IPS-18a (cell line): ENCODE data around the gene DIAPH2.
A peak's percentile ranks its signal among the peaks of the same experiment; 100 is the strongest.
"Not testable (repeated sequence)": the region's sequence is repeated elsewhere in the genome, so short reads cannot be mapped to it uniquely, and the experiment has no call there.

Experiments
- H3K27ac ChIP-seq: one replicate; pipeline ENCODE4 v1.5.1; 2013; ENCODE audit warnings: low read length
- H3K27me3 ChIP-seq: one replicate; pipeline ENCODE4 v1.6.1; 2013; ENCODE audit warnings: mild to moderate bottlenecking, low read length; ENCODE audit not compliant: control insufficient read depth, insufficient read depth
- H3K36me3 ChIP-seq: one replicate; pipeline ENCODE4 v1.6.1; 2013; ENCODE audit warnings: low read depth, low read length; ENCODE audit not compliant: control insufficient read depth
- H3K4me1 ChIP-seq: one replicate; pipeline ENCODE4 v1.6.1; 2013; ENCODE audit warnings: low read depth, low read length; ENCODE audit not compliant: control insufficient read depth
- H3K4me3 ChIP-seq: one replicate; pipeline ENCODE4 v1.5.1; 2013; ENCODE audit warnings: low read length
- H3K9ac ChIP-seq: one replicate; pipeline ENCODE4 v1.6.1; 2013; ENCODE audit warnings: mild to moderate bottlenecking, low read length, moderate library complexity
- H3K9me3 ChIP-seq: one replicate; pipeline ENCODE4 v1.6.1; 2013; ENCODE audit warnings: low read depth, low read length; ENCODE audit not compliant: control insufficient read depth

The DIAPH2 gene

GRCh38 chrX:96693407-96693806 is 8.8 kb downstream of the DIAPH2 start:
- no peak overlapping the region for H3K27ac ChIP-seq
- no peaks in the 10 kb centered on the region for H3K27me3 ChIP-seq
- no peaks in the 10 kb centered on the region for H3K36me3 ChIP-seq
- H3K4me1 ChIP-seq: peaks cover 33% of the 10 kb centered on the region
- no peak overlapping the region for H3K4me3 ChIP-seq
- no peak overlapping the region for H3K9ac ChIP-seq
- no peaks in the 10 kb centered on the region for H3K9me3 ChIP-seq

- Histone ChIP-seq H3K4me3 (no peak overlapping the region), H3K36me3 (no peaks in the 10 kb centered on the region), H3K9me3 (no peaks in the 10 kb centered on the region), H3K4me1 (peaks cover 4% of the 10 kb centered on the region), H3K27ac (no peak overlapping the region), H3K27me3 (no peaks in the 10 kb centered on the region), H3K9ac (no peak overlapping the region)
Observed at GRCh38 chrX:96696462-96696861, 11.8 kb downstream of the DIAPH2 start.

GRCh38 chrX:96700625-96701024 is 16.0 kb downstream of the DIAPH2 start:
- Histone ChIP-seq H3K36me3 (no peaks in the 10 kb centered on the region), H3K9me3 (no peaks in the 10 kb centered on the region), H3K4me1 (peaks cover 3% of the 10 kb centered on the region), H3K27me3 (no peaks in the 10 kb centered on the region), H3K27ac (no peak overlapping the region), H3K9ac (no peak overlapping the region), H3K4me3 (no peak overlapping the region)

GRCh38 chrX:96703379-96703778 is 18.7 kb downstream of the DIAPH2 start:
- Histone ChIP-seq H3K27ac (no peak overlapping the region), H3K4me1 (peaks cover 8% of the 10 kb centered on the region), H3K9ac (no peak overlapping the region), H3K36me3 (no peaks in the 10 kb centered on the region), H3K9me3 (no peaks in the 10 kb centered on the region), H3K27me3 (no peaks in the 10 kb centered on the region), H3K4me3 (no peak overlapping the region)

GRCh38 chrX:96703816-96704215 is 19.2 kb downstream of the DIAPH2 start:
- no peaks in the 10 kb centered on the region for H3K27me3 ChIP-seq
- H3K4me3 ChIP-seq: no peak overlapping the region
- no peaks in the 10 kb centered on the region for H3K36me3 ChIP-seq
- H3K27ac ChIP-seq: no peak overlapping the region
- no peak overlapping the region for H3K9ac ChIP-seq
- no peaks in the 10 kb centered on the region for H3K9me3 ChIP-seq
- H3K4me1 ChIP-seq: peaks cover 12% of the 10 kb centered on the region

- Histone ChIP-seq H3K4me3 (no peak overlapping the region), H3K4me1 (peaks cover 20% of the 10 kb centered on the region), H3K27me3 (no peaks in the 10 kb centered on the region), H3K27ac (no peak overlapping the region), H3K36me3 (no peaks in the 10 kb centered on the region), H3K9me3 (no peaks in the 10 kb centered on the region), H3K9ac (no peak overlapping the region)
Observed at GRCh38 chrX:96704629-96705028, 20.0 kb downstream of the DIAPH2 start.

GRCh38 chrX:96705905-96706304 is 21.3 kb downstream of the DIAPH2 start:
- Histone ChIP-seq H3K4me1 (peaks cover 29% of the 10 kb centered on the region), H3K27me3 (no peaks in the 10 kb centered on the region), H3K9me3 (no peaks in the 10 kb centered on the region)

GRCh38 chrX:96707804-96708203 is 23.2 kb downstream of the DIAPH2 start:
- H3K9ac ChIP-seq: no peak overlapping the region
- peaks cover 29% of the 10 kb centered on the region for H3K4me1 ChIP-seq
- H3K4me3 ChIP-seq: no peak overlapping the region
- H3K27me3 ChIP-seq: no peaks in the 10 kb centered on the region
- no peak overlapping the region for H3K27ac ChIP-seq
- no peaks in the 10 kb centered on the region for H3K36me3 ChIP-seq
- H3K9me3 ChIP-seq: no peaks in the 10 kb centered on the region

More at GRCh38 chrX:96705905-96706304, 21.3 kb downstream of the DIAPH2 start:
- H3K4me3 ChIP-seq: no peak overlapping the region
- no peaks in the 10 kb centered on the region for H3K36me3 ChIP-seq
- no peak overlapping the region for H3K9ac ChIP-seq
- H3K27ac ChIP-seq: no peak overlapping the region

- H3K27ac ChIP-seq: no peak overlapping the region
- H3K4me1 ChIP-seq: peaks cover 26% of the 10 kb centered on the region
- no peak overlapping the region for H3K9ac ChIP-seq
- no peaks in the 10 kb centered on the region for H3K27me3 ChIP-seq
- no peaks in the 10 kb centered on the region for H3K36me3 ChIP-seq
- H3K4me3 ChIP-seq: peak overlapping the region; percentile 5
- no peaks in the 10 kb centered on the region for H3K9me3 ChIP-seq
Observed at GRCh38 chrX:96710031-96710430, 25.4 kb downstream of the DIAPH2 start.

- peaks cover 21% of the 10 kb centered on the region for H3K4me1 ChIP-seq
- no peaks in the 10 kb centered on the region for H3K27me3 ChIP-seq
- H3K9me3 ChIP-seq: no peaks in the 10 kb centered on the region
- H3K4me3 ChIP-seq: no peak overlapping the region
- no peak overlapping the region for H3K9ac ChIP-seq
- no peaks in the 10 kb centered on the region for H3K36me3 ChIP-seq
- H3K27ac ChIP-seq: no peak overlapping the region
Observed at GRCh38 chrX:96713303-96713702, 28.7 kb downstream of the DIAPH2 start.

GRCh38 chrX:96714393-96714792 is 29.8 kb downstream of the DIAPH2 start:
- H3K27ac ChIP-seq, H3K27me3 ChIP-seq, H3K9me3 ChIP-seq, H3K36me3 ChIP-seq, H3K9ac ChIP-seq, H3K4me3 ChIP-seq: not testable (repeated sequence)
- peaks cover 11% of the 10 kb centered on the region for H3K4me1 ChIP-seq

GRCh38 chrX:96715481-96715880 is 30.8 kb downstream of the DIAPH2 start:
- H3K4me3 ChIP-seq: no peak overlapping the region
- H3K9me3 ChIP-seq: peaks cover 6% of the 10 kb centered on the region
- no peaks in the 10 kb centered on the region for H3K36me3 ChIP-seq
- no peaks in the 10 kb centered on the region for H3K27me3 ChIP-seq
- H3K9ac ChIP-seq: no peak overlapping the region
- peaks cover under 1% of the 10 kb centered on the region for H3K4me1 ChIP-seq
- H3K27ac ChIP-seq: no peak overlapping the region
